Endothelial cell of umbilical vein (primary cell): ENCODE measurements around the gene R3HDM2. TPM values are rescaled to one million over a fixed set of nuclear protein-coding genes. Genes with fewer than 3 reads are reported as not detected.
A peak's percentile ranks its signal among the peaks of the same experiment; 100 is the strongest.

ENCODE experiments used
- BruUV-seq: library from RNA; stranded (reverse); fragments of 400-500 nt; replicated peaks from 2 replicates; lab custom pipeline; 2021; lab: Mats Ljungman, UMichigan
- CTCF ChIA-PET: fragments of 300-600, 350-600 bp; sonication (Branson Sonifier 250); formaldehyde crosslinking; loops from one replicate; lab custom pipeline; 2021; ENCODE audit warnings: antibody characterized with exemption, inconsistent platforms; lab: Charles Lee
- POLR2A ChIA-PET: fragments of 300-600, 350-600 bp; sonication (Branson Sonifier 250); formaldehyde crosslinking; loops from one replicate; lab custom pipeline; 2021; ENCODE audit warnings: antibody characterized with exemption, inconsistent platforms; lab: Charles Lee
- DNase-seq: peaks from one replicate; pipeline ENCODE4 v3.0.0-alpha.2; 2011; ENCODE audit warnings: low read depth, low spot score
- FAIRE-seq: peaks from 2 replicates; lab custom pipeline; 2011; peaks lifted over from hg19 to GRCh38; lab: Jason Lieb, UNC
- H2AFZ ChIP-seq: 2 replicates; pipeline ENCODE4 v1.6.0; 2012; ENCODE audit warnings: low read depth, low read length, control low read depth, inconsistent platforms
- H3K27ac ChIP-seq: 2 replicates; pipeline ENCODE4 v1.5.1; 2011; ENCODE audit warnings: low read depth, mild to moderate bottlenecking, control low read depth, low read length, moderate library complexity; ENCODE audit not compliant: insufficient read depth
- H3K27me3 ChIP-seq, 2 experiments: 2 replicates each; pipeline versions ENCODE4 v1.6.0 to v1.6.1; 2011; ENCODE audit warnings: low read length in 2 of 2, mixed read lengths in 1 of 2; ENCODE audit not compliant: control insufficient read depth in 2 of 2, insufficient read depth in 2 of 2
- H3K36me3 ChIP-seq, 2 experiments: 2 replicates in 1 of 2; 3 replicates in 1 of 2; pipeline ENCODE4 v1.5.1; 2011; ENCODE audit warnings: low read length in 2 of 2, mild to moderate bottlenecking in 1 of 2, moderate library complexity in 1 of 2; ENCODE audit not compliant: control insufficient read depth in 2 of 2, insufficient read depth in 2 of 2; ENCODE audit errors: extremely low read depth in 1 of 2
- H3K4me1 ChIP-seq: 3 replicates; pipeline ENCODE4 v1.5.1; 2011; ENCODE audit warnings: mild to moderate bottlenecking, low read length; ENCODE audit not compliant: control insufficient read depth, insufficient read depth; ENCODE audit errors: extremely low read depth
- H3K4me2 ChIP-seq: 2 replicates; pipeline ENCODE4 v1.6.1; 2011; ENCODE audit warnings: low read length, control low read depth, mixed read lengths; ENCODE audit not compliant: insufficient read depth
- H3K4me3 ChIP-seq, 3 experiments: fragments of 200-600 bp in 1 of 3; sonication (generic), shearing (Covaris generic) in 1 of 3; replicated peaks in 1 of 3; 2 replicates each; pipeline ENCODE4 v1.5.1; 2011 to 2016; ENCODE audit warnings: control low read depth in 3 of 3, low read length in 3 of 3, mild to moderate bottlenecking in 2 of 3, inconsistent platforms in 1 of 3, low read depth in 1 of 3, moderate library complexity in 1 of 3; ENCODE audit not compliant: insufficient read depth in 1 of 3
- H3K79me2 ChIP-seq: 2 replicates; pipeline ENCODE4 v1.6.0; 2012; ENCODE audit warnings: low read length, inconsistent platforms; ENCODE audit not compliant: control insufficient read depth, insufficient read depth
- H3K9ac ChIP-seq: replicated peaks from 2 replicates; pipeline ENCODE3; 2011; ENCODE audit warnings: low read length, control low read depth; ENCODE audit not compliant: insufficient read depth; ENCODE audit errors: extremely low read depth
- H3K9me1 ChIP-seq: replicated peaks from 3 replicates; pipeline ENCODE4 v1.6.0; 2011; ENCODE audit warnings: mild to moderate bottlenecking, low read length; ENCODE audit not compliant: control insufficient read depth, insufficient read depth; ENCODE audit errors: extremely low read depth
- H3K9me3 ChIP-seq: replicated peaks from 2 replicates; pipeline ENCODE4 v1.5.1; 2012; ENCODE audit warnings: low read length, inconsistent platforms; ENCODE audit not compliant: control insufficient read depth, insufficient read depth
- H4K20me1 ChIP-seq: replicated peaks from 2 replicates; pipeline ENCODE3; 2011; ENCODE audit warnings: mild to moderate bottlenecking, low read length; ENCODE audit not compliant: control insufficient read depth, insufficient read depth; ENCODE audit errors: extremely low read depth
- EZH2 ChIP-seq: IDR thresholded peaks from 2 replicates; pipeline ENCODE4 v1.6.1; 2012; ENCODE audit warnings: borderline replicate concordance, low read depth, mild to moderate bottlenecking, moderate library complexity, low read length, inconsistent platforms; ENCODE audit not compliant: severe bottlenecking
- GATA2 ChIP-seq: IDR thresholded peaks from 2 replicates; pipeline ENCODE4 v1.7.0; 2011; ENCODE audit warnings: low read depth, mild to moderate bottlenecking, moderate library complexity, mixed read lengths, low read length; ENCODE audit not compliant: insufficient read length, insufficient read depth
- dilution Hi-C: fragments of 300-500 bp; cut with MboI; formaldehyde crosslinking; loops from one replicate; pipeline ENCODE4 v1.15.0; 2019; ENCODE audit warnings: low sequenced_read_pairs; ENCODE audit not compliant: extremely low pct_ligation_motif_present
- intact Hi-C: fragments of 100-400 bp; cut with micrococcal nuclease; formaldehyde crosslinking; loops from one replicate; pipeline ENCODE4 v1.10.0; 2022
- polyA plus RNA-seq, 4 experiments: library from polyadenylated mRNA; depleted of rRNA in 3 of 4; stranded (reverse) in 3 of 4; unstranded in 1 of 4; fragments of >200 nt; gene quantifications; 2 replicates each; pipeline versions ENCODE4 v1.2.1 to v1.2.3, GENCODE V29; 2011 to 2012; ENCODE audit warnings: missing spikeins in 1 of 4
- total RNA-seq: library from RNA; stranded (reverse); gene quantifications from 2 replicates; pipeline ENCODE4 v1.2.3, GENCODE V29; 2021
- TF ChIP-seq, protein P1 (sequence below), 2 donors: IDR thresholded peaks; 1 replicate in 1 of 2; 2 replicates in 1 of 2; pipeline ENCODE4 v1.5.1; 2011; ENCODE audit warnings: low read length in 2 of 2, mild to moderate bottlenecking in 2 of 2, moderate library complexity in 2 of 2, control low read depth in 1 of 2, inconsistent platforms in 1 of 2, low read depth in 1 of 2; ENCODE audit not compliant: insufficient read depth in 1 of 2; ENCODE audit errors: extremely low read depth in 1 of 2

Gene R3HDM2
- total and polyA plus RNA-seq, 2 donors (not counting 3 experiments of a cell fraction or from before 2014, with no cell fraction given): 26.1 to 31.3 TPM

GRCh38 chr12:57220770-57221168, 210.1 kb downstream of the R3HDM2 start:
- no peaks in the 10 kb centered on the region for H4K20me1 ChIP-seq
- no peak overlapping the region for H3K9ac ChIP-seq
- no peak overlapping the region for H3K27ac ChIP-seq
- H3K27me3 ChIP-seq: peaks cover 83 to 88% of the 10 kb centered on the region in 2 experiments
- no peak overlapping the region for H3K4me3 ChIP-seq
- H3K4me1 ChIP-seq: no peaks in the 10 kb centered on the region
- dilution Hi-C loops (no loop called here), intact Hi-C loops (no loop called here)
- no peaks in the 10 kb centered on the region for H3K79me2 ChIP-seq
- no peaks in the 10 kb centered on the region for H3K9me1 ChIP-seq
- POLR2A ChIA-PET: no interaction called here
- H3K36me3 ChIP-seq: no peaks in the 10 kb centered on the region
- CTCF ChIA-PET: no interaction called here
- no TSS peak for BruUV-seq
- DNase-seq (no peak), FAIRE-seq (no peak)
- no peak overlapping the region for H3K4me2 ChIP-seq
- no peaks in the 10 kb centered on the region for H3K9me3 ChIP-seq
- no peak overlapping the region for H2AFZ ChIP-seq
- TF ChIP-seq GATA2 (no peak), EZH2 (peak; percentile 24)

GRCh38 chr12:57219993-57220754, 210.7 kb downstream of the R3HDM2 start:
- H4K20me1 ChIP-seq: no peaks in the 10 kb centered on the region
- H2AFZ ChIP-seq: no peak overlapping the region
- FAIRE-seq (no peak), DNase-seq (no peak)
- H3K79me2 ChIP-seq: no peaks in the 10 kb centered on the region
- H3K9ac ChIP-seq: no peak overlapping the region
- no peaks in the 10 kb centered on the region for H3K4me1 ChIP-seq
- BruUV-seq: no TSS peak
- peak; percentile 38 for TF ChIP-seq EZH2
- TF ChIP-seq, protein P1, sequence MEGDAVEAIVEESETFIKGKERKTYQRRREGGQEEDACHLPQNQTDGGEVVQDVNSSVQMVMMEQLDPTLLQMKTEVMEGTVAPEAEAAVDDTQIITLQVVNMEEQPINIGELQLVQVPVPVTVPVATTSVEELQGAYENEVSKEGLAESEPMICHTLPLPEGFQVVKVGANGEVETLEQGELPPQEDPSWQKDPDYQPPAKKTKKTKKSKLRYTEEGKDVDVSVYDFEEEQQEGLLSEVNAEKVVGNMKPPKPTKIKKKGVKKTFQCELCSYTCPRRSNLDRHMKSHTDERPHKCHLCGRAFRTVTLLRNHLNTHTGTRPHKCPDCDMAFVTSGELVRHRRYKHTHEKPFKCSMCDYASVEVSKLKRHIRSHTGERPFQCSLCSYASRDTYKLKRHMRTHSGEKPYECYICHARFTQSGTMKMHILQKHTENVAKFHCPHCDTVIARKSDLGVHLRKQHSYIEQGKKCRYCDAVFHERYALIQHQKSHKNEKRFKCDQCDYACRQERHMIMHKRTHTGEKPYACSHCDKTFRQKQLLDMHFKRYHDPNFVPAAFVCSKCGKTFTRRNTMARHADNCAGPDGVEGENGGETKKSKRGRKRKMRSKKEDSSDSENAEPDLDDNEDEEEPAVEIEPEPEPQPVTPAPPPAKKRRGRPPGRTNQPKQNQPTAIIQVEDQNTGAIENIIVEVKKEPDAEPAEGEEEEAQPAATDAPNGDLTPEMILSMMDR (IDR thresholded peaks at IDR 0.05; ENCODE audit: extremely low read depth in 1 of 2, insufficient read depth in 1 of 2, low read depth in 1 of 2, low read length in 2 of 2): no peak
- ChIA-PET POLR2A (no interaction called here), CTCF (interaction anchor here (1.2 to 4.1 kb wide), 2 partner anchors 10 to 20 kb away, joined by 8 to 60 read pairs; partner anchors contain the start of gene SHMT2)
- no peak overlapping the region for H3K27ac ChIP-seq
- dilution Hi-C loops: no loop called here
- no peaks in the 10 kb centered on the region for H3K9me3 ChIP-seq
- peaks cover 84 to 88% of the 10 kb centered on the region in 2 experiments for H3K27me3 ChIP-seq
- intact Hi-C loops: no loop called here
- H3K36me3 ChIP-seq: no peaks in the 10 kb centered on the region
- no peak overlapping the region for H3K4me2 ChIP-seq
- no peaks in the 10 kb centered on the region for H3K9me1 ChIP-seq
- H3K4me3 ChIP-seq: no peak overlapping the region
